SK-N-SH (cell line): ENCODE data around the gene PALM. TPM values are rescaled to one million over a fixed set of nuclear protein-coding genes. Genes with fewer than 3 reads are reported as not detected.
"Not testable (repeated sequence)": the region's sequence is repeated elsewhere in the genome, so short reads cannot be mapped to it uniquely, and the experiment has no call there.

Experiments used
- CTCF ChIA-PET: fragments of 300-600, 350-600 bp; formaldehyde crosslinking; extraction: SDS; loops from one replicate; lab custom pipeline; 2021; lab: Yijun Ruan, JAX
- POLR2A ChIA-PET: fragments of 350-600 bp; sonication (Branson Sonifier 250); formaldehyde crosslinking; extraction: SDS; loops from one replicate; lab custom pipeline; 2020; ENCODE audit warnings: antibody characterized with exemption, inconsistent platforms; lab: Yijun Ruan, JAX
- DNase-seq: peaks from one replicate; pipeline ENCODE4 v3.0.0; 2012
- H2AFZ ChIP-seq: fragments of 200-600 bp; sonication (generic); 2 replicates; pipeline ENCODE4 v1.8.1; 2016; ENCODE audit warnings: antibody characterized with exemption, mild to moderate bottlenecking, low read depth
- H3F3A ChIP-seq: fragments of 200-600 bp; sonication (generic); replicated peaks from 2 replicates; pipeline ENCODE3; 2016; ENCODE audit warnings: antibody characterized with exemption, mild to moderate bottlenecking; ENCODE audit not compliant: insufficient read depth
- H3K27ac ChIP-seq, 2 experiments: fragments of 200-500 bp in 1 of 2; fragments of 200-600 bp in 1 of 2; sonication (Bioruptor generic) in 1 of 2; sonication (generic), shearing (Covaris generic) in 1 of 2; 2 replicates each; pipeline versions ENCODE4 v1.5.1 to v1.6.1; 2014 to 2016; ENCODE audit warnings: low read depth in 2 of 2, inconsistent platforms in 1 of 2, low read length in 1 of 2, mild to moderate bottlenecking in 1 of 2, mixed read lengths in 1 of 2
- H3K27me3 ChIP-seq: fragments of 200-600 bp; sonication (generic), shearing (Covaris generic); 2 replicates; pipeline ENCODE4 v1.6.1; 2016; ENCODE audit warnings: mixed run types; ENCODE audit not compliant: insufficient read depth
- H3K36me3 ChIP-seq, 2 experiments: fragments of 200-500 bp in 1 of 2; fragments of 200-600 bp in 1 of 2; sonication (Bioruptor generic) in 1 of 2; sonication (generic) in 1 of 2; replicated peaks in 1 of 2; 2 replicates each; pipeline versions ENCODE3 to v1.5.1; 2014 to 2016; ENCODE audit warnings: low read length in 1 of 2, mild to moderate bottlenecking in 1 of 2; ENCODE audit not compliant: insufficient read depth in 2 of 2, control insufficient read depth in 1 of 2
- H3K4me1 ChIP-seq, 2 experiments: fragments of 200-500 bp in 1 of 2; fragments of 200-600 bp in 1 of 2; sonication (Bioruptor generic) in 1 of 2; sonication (generic), shearing (Covaris generic) in 1 of 2; 2 replicates each; pipeline versions ENCODE4 v1.5.1 to v1.6.1; 2014 to 2016; ENCODE audit warnings: low read depth in 1 of 2, low read length in 1 of 2, mixed run types in 1 of 2; ENCODE audit not compliant: insufficient read depth in 2 of 2, control insufficient read depth in 1 of 2
- H3K4me2 ChIP-seq: fragments of 200-600 bp; sonication (generic), shearing (Covaris generic); 2 replicates; pipeline ENCODE4 v1.6.1; 2017; ENCODE audit warnings: mixed run types
- H3K4me3 ChIP-seq, 2 experiments: fragments of 200-500 bp in 1 of 2; fragments of 200-600 bp in 1 of 2; sonication (Bioruptor generic) in 1 of 2; sonication (generic), shearing (Covaris generic) in 1 of 2; 2 replicates each; pipeline versions ENCODE4 v1.5.1 to v1.8.1; 2014 to 2016; ENCODE audit warnings: low read depth in 2 of 2, inconsistent platforms in 1 of 2, low read length in 1 of 2, mild to moderate bottlenecking in 1 of 2, mixed read lengths in 1 of 2, moderate library complexity in 1 of 2
- H3K79me2 ChIP-seq: fragments of 200-600 bp; sonication (generic); 2 replicates; pipeline ENCODE4 v1.8.1; 2017; ENCODE audit warnings: mild to moderate bottlenecking; ENCODE audit not compliant: insufficient read depth
- H3K9ac ChIP-seq: fragments of 200-600 bp; sonication (generic); 2 replicates; pipeline ENCODE4 v1.6.1; 2017; ENCODE audit warnings: mixed run types
- H3K9me2 ChIP-seq: fragments of 200-600 bp; sonication (generic); 2 replicates; pipeline ENCODE4 v1.6.1; 2017; ENCODE audit warnings: mixed run types
- H3K9me3 ChIP-seq: fragments of 200-600 bp; sonication (generic); 2 replicates; pipeline ENCODE4 v1.6.1; 2017; ENCODE audit warnings: mixed run types, mild to moderate bottlenecking, moderate library complexity
- H4K20me1 ChIP-seq: fragments of 200-600 bp; sonication (generic); 2 replicates; pipeline ENCODE4 v1.6.1; 2017; ENCODE audit warnings: mild to moderate bottlenecking, mixed run types; ENCODE audit not compliant: insufficient read depth
- ELF1 ChIP-seq: IDR thresholded peaks from 2 replicates; pipeline ENCODE4 v1.4.0; 2012
- FOSL2 ChIP-seq: IDR thresholded peaks from 2 replicates; pipeline ENCODE4 v1.4.0; 2012; ENCODE audit warnings: low read depth, mild to moderate bottlenecking, moderate library complexity, borderline replicate concordance
- FOXJ3 ChIP-seq: sonication (generic); formaldehyde crosslinking; IDR thresholded peaks from 2 replicates; pipeline ENCODE4 v1.5.1; 2020; ENCODE audit warnings: mild to moderate bottlenecking, missing genetic modification reagents
- FOXM1 ChIP-seq: IDR thresholded peaks from 2 replicates; pipeline ENCODE4 v1.4.0; 2012; ENCODE audit warnings: low read depth, mild to moderate bottlenecking
- GATA2 ChIP-seq: sonication (generic); formaldehyde crosslinking; IDR thresholded peaks from 2 replicates; pipeline ENCODE4 v1.5.0; 2020; ENCODE audit warnings: mild to moderate bottlenecking, missing genetic modification reagents
- MXI1 ChIP-seq: IDR thresholded peaks from 2 replicates; pipeline ENCODE4 v1.6.1; 2012; ENCODE audit warnings: mild to moderate bottlenecking, low read depth, low read length, improper control_type of control experiment
- NRF1 ChIP-seq: IDR thresholded peaks from 2 replicates; pipeline ENCODE4 v1.6.1; 2012; ENCODE audit warnings: low read depth, mild to moderate bottlenecking, low read length
- PBX3 ChIP-seq: IDR thresholded peaks from 2 replicates; pipeline ENCODE4; 2012
- RCOR1 ChIP-seq: fragments of 150-350 bp; IDR thresholded peaks from 2 replicates; pipeline ENCODE4 v1.6.1; 2017; ENCODE audit warnings: antibody characterized with exemption, low read length
- REST ChIP-seq: IDR thresholded peaks from 2 replicates; pipeline ENCODE4 v1.6.1; 2012; ENCODE audit warnings: mild to moderate bottlenecking, low read depth, low read length, moderate library complexity
- RXRA ChIP-seq: IDR thresholded peaks from 2 replicates; pipeline ENCODE4 v1.4.0; 2012; ENCODE audit warnings: low read depth, mild to moderate bottlenecking, borderline replicate concordance
- TAF1 ChIP-seq: IDR thresholded peaks from 2 replicates; pipeline ENCODE4 v1.6.1; 2012; ENCODE audit warnings: low read depth, mild to moderate bottlenecking, low read length, moderate library complexity, borderline replicate concordance
- TCF12 ChIP-seq: IDR thresholded peaks from 2 replicates; pipeline ENCODE4 v1.4.0; 2012
- USF2 ChIP-seq: fragments of 150-350 bp; IDR thresholded peaks from 2 replicates; pipeline ENCODE4 v1.6.1; 2017; ENCODE audit warnings: antibody characterized with exemption, low read length, low read depth, borderline replicate concordance
- WGBS: methylation state at CpG from one replicate; pipeline ENCODE4 v1.1.6; 2017; ENCODE audit warnings: low lambda C conversion rate; 5-methylcytosine and 5-hydroxymethylcytosine counted together
- polyA plus RNA-seq, 3 experiments: library from polyadenylated mRNA; depleted of rRNA; stranded (reverse); fragments of >200 nt; gene quantifications; 2 replicates each; pipeline ENCODE4 v1.2.3, GENCODE V29; 2012
- TF ChIP-seq, protein P1 (sequence below): IDR thresholded peaks from 2 replicates; pipeline ENCODE4 v1.4.0; 2012; ENCODE audit warnings: low read depth, borderline replicate concordance

Gene PALM
- polyA plus RNA-seq, 1 of the 3 experiments (the other 2 are of a cell fraction) = 15.6 TPM

GRCh38 chr19:728011-728410 is 19.3 kb downstream of the PALM start (continued):
- TF ChIP-seq, protein P1, sequence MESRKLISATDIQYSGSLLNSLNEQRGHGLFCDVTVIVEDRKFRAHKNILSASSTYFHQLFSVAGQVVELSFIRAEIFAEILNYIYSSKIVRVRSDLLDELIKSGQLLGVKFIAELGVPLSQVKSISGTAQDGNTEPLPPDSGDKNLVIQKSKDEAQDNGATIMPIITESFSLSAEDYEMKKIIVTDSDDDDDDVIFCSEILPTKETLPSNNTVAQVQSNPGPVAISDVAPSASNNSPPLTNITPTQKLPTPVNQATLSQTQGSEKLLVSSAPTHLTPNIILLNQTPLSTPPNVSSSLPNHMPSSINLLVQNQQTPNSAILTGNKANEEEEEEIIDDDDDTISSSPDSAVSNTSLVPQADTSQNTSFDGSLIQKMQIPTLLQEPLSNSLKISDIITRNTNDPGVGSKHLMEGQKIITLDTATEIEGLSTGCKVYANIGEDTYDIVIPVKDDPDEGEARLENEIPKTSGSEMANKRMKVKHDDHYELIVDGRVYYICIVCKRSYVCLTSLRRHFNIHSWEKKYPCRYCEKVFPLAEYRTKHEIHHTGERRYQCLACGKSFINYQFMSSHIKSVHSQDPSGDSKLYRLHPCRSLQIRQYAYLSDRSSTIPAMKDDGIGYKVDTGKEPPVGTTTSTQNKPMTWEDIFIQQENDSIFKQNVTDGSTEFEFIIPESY = no peak
- TF ChIP-seq FOXJ3 = no peak
- no peak for TF ChIP-seq NRF1
- TF ChIP-seq FOSL2 = no peak

DNA sequence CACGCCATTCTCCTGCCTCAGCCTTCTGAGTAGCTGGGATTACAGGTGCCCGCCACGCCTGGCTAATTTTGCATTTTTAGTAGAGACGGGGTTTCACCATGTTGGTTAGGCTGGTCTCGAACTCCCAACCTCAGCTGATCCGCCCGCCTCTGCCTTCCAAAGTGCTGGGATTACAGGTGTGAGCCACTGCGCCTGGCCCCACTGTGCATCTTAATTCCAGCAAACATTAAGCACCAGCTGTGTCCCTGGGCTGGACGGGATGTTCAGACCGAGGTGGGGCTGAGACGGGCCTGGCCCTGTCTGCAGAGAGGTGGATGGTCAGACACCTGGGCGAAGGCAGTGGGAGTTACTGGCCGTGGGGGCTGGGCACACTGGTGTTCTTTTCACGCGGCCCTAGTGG is 20.8 kb downstream of the PALM start:
- H3K79me2 ChIP-seq, H3K36me3 ChIP-seq, DNase-seq, H3K9me3 ChIP-seq, POLR2A ChIA-PET, H3K9ac ChIP-seq, H3K4me1 ChIP-seq, H3K27ac ChIP-seq, H4K20me1 ChIP-seq, H2AFZ ChIP-seq, H3K4me3 ChIP-seq, H3F3A ChIP-seq, H3K9me2 ChIP-seq, H3K27me3 ChIP-seq, H3K4me2 ChIP-seq: not testable (repeated sequence)
- CTCF ChIA-PET = interaction anchor here (0.6 to 2.9 kb wide), 2 partner anchors 8 to 21 kb away, joined by 3 to 12 read pairs; partner anchors contain the start of gene PALM
- 97% methylated on average over 14 of the region's 15 CpGs for WGBS

- Histone ChIP-seq H3K27me3 (no peaks in the 10 kb centered on the region), H2AFZ (no peak overlapping the region), H3K79me2 (no peaks in the 10 kb centered on the region), H3K9me2 (no peaks in the 10 kb centered on the region), H3K4me3 (no peak overlapping the region), H3K9me3 (no peaks in the 10 kb centered on the region), H3K4me1 (no peaks in the 10 kb centered on the region), H3K9ac (no peak overlapping the region), H3K36me3 (no peaks in the 10 kb centered on the region), H3K4me2 (no peak overlapping the region), H3K27ac (no peak overlapping the region), H4K20me1 (no peaks in the 10 kb centered on the region), H3F3A (peaks cover 6% of the 10 kb centered on the region)
- CTCF ChIA-PET = interaction anchor here (0.6 to 2.9 kb wide), 3 partner anchors 9 to 22 kb away, joined by 3 to 12 read pairs (median 3); partner anchors contain the start of gene PALM
- no peak for DNase-seq
- POLR2A ChIA-PET = no interaction called here
- 90% methylated on average over 11 of the region's 14 CpGs for WGBS
- TF ChIP-seq TAF1 = no peak
- TF ChIP-seq GATA2 (CRISPR knock-in tag) = no peak
- TF ChIP-seq USF2 = no peak
- TF ChIP-seq RXRA = no peak
- TF ChIP-seq FOXM1 = no peak
- TF ChIP-seq RCOR1 = no peak
- TF ChIP-seq ELF1 = no peak
- TF ChIP-seq REST = no peak
- TF ChIP-seq PBX3 = no peak
- TF ChIP-seq, protein P1 = no peak
- TF ChIP-seq MXI1 = no peak
- TF ChIP-seq TCF12 = no peak
Measured at GRCh38 chr19:729965-730668, 21.4 kb downstream of the PALM start.
